HG02798 (cell line): Measurements from ENCODE around the gene PEX13.
"Not testable (repeated sequence)": the region's sequence is repeated elsewhere in the genome, so short reads cannot be mapped to it uniquely, and the experiment has no call there.

ENCODE experiments used
- ATAC-seq: cut with Tn5 transposase; IDR thresholded peaks from one replicate; pipeline ENCODE4 v1.9.1; 2021; ENCODE audit warnings: mild to moderate bottlenecking; ENCODE audit not compliant: unreplicated experiment, poor library complexity

PEX13 gene

GRCh38 chr2:61006486-61007105 is 10.9 kb upstream of the PEX13 start:
- no peak for ATAC-seq

- ATAC-seq = no peak
Measured at GRCh38 chr2:61009355-61009754, 8.2 kb upstream of the PEX13 start.

GRCh38 chr2:61011678-61012077 is 5.8 kb upstream of the PEX13 start:
- no peak for ATAC-seq

GRCh38 chr2:61012303-61012702 is 5.2 kb upstream of the PEX13 start:
- ATAC-seq = not testable (repeated sequence)

GRCh38 chr2:61013382-61013781 is 4.1 kb upstream of the PEX13 start:
- ATAC-seq = no peak

GRCh38 chr2:61014763-61015162 is 2.8 kb upstream of the PEX13 start:
- no peak for ATAC-seq

GRCh38 chr2:61015976-61016375 is 1.5 kb upstream of the PEX13 start:
- ATAC-seq = no peak

- ATAC-seq = peak; percentile 3
Measured at GRCh38 chr2:61016392-61017002, 1.0 kb upstream of the PEX13 start.

- peak; percentile 72 for ATAC-seq
Measured at GRCh38 chr2:61017003-61017555, 441 bp upstream of the PEX13 start.

GRCh38 chr2:61018318-61018755 is 817 bp downstream of the PEX13 start:
- ATAC-seq = no peak

- no peak for ATAC-seq
Measured at GRCh38 chr2:61018798-61019197, 1.3 kb downstream of the PEX13 start.

- no peak for ATAC-seq
Measured at GRCh38 chr2:61021228-61021660, 3.7 kb downstream of the PEX13 start.

GRCh38 chr2:61023670-61024069 is 6.2 kb downstream of the PEX13 start:
- ATAC-seq = no peak

GRCh38 chr2:61029533-61029932 is 12.0 kb downstream of the PEX13 start:
- no peak for ATAC-seq

- ATAC-seq = not testable (repeated sequence)
Measured at GRCh38 chr2:61034592-61034991, 17.1 kb downstream of the PEX13 start.

- not testable (repeated sequence) for ATAC-seq
Measured at GRCh38 chr2:61036643-61037042, 19.1 kb downstream of the PEX13 start.

- no peak for ATAC-seq
Measured at GRCh38 chr2:61042807-61043206, 25.3 kb downstream of the PEX13 start.

- ATAC-seq = no peak
Measured at GRCh38 chr2:61044636-61045035, 27.1 kb downstream of the PEX13 start.

- no peak for ATAC-seq
Measured at GRCh38 chr2:61045226-61045625, 27.7 kb downstream of the PEX13 start.

GRCh38 chr2:61045999-61046398 is 28.5 kb downstream of the PEX13 start:
- ATAC-seq = no peak

GRCh38 chr2:61055557-61055956 is 38.0 kb downstream of the PEX13 start:
- no peak for ATAC-seq

GRCh38 chr2:61057562-61057961 is 40.0 kb downstream of the PEX13 start:
- ATAC-seq = no peak
